Measurements from ENCODE around the gene KLK10. TPM values are rescaled to one million over a fixed set of nuclear protein-coding genes. Genes with fewer than 3 reads are reported as not detected.

Gene KLK10
- total RNA-seq, 4 donors from 2014 or later, result 0.27 to 1.3 TPM; not detected in 2

- in situ Hi-C loops (cut with MboI; ENCODE audit: low pct_ligation_motif_present in 1 of 4, low pct_unique_long_range_greater_than_20kb in 1 of 4, low sequenced_read_pairs in 3 of 4), result no loop called here
- no peak for TF ChIP-seq CTCF (IDR thresholded peaks at IDR 0.05)
- TF ChIP-seq EP300 (IDR thresholded peaks at IDR 0.05; ENCODE audit: low read depth), result no peak
- TF ChIP-seq POLR2AphosphoS5 (IDR thresholded peaks at IDR 0.05), result no peak
- intact Hi-C loops (cut with DNase I; ENCODE audit: low total_unique reads), result no loop called here
- H3K4me3 ChIP-seq, result no peak overlapping the region
- no peak overlapping the region for H3K27ac ChIP-seq
- H3K36me3 ChIP-seq, result no peaks in the 10 kb centered on the region
- DNase-seq, result no peak
- H3K27me3 ChIP-seq, result peaks cover 17% of the 10 kb centered on the region
- no peaks in the 10 kb centered on the region for H3K4me1 ChIP-seq
- H3K9me3 ChIP-seq, result no peaks in the 10 kb centered on the region
Observed at GRCh38 chr19:51055866-51056265, 36.4 kb upstream of the KLK10 start.

GRCh38 chr19:51047031-51047335 is 27.5 kb upstream of the KLK10 start:
- peaks cover 3% of the 10 kb centered on the region for H3K27me3 ChIP-seq
- intact Hi-C loops (cut with DNase I; ENCODE audit: low total_unique reads) (no loop called here), in situ Hi-C loops (cut with MboI; ENCODE audit: low pct_ligation_motif_present in 1 of 4, low pct_unique_long_range_greater_than_20kb in 1 of 4, low sequenced_read_pairs in 3 of 4) (no loop called here)
- H3K36me3 ChIP-seq, result no peaks in the 10 kb centered on the region
- WGBS, 2 donors (ENCODE audit: low coverage in 1 of 2), result 16 to 33% methylated on average over 1 to 4 of the region's 4 CpGs
- no peak overlapping the region for H3K27ac ChIP-seq
- TF ChIP-seq POLR2A (IDR thresholded peaks at IDR 0.05) (no peak), CTCF (IDR thresholded peaks at IDR 0.05) (no peak), EP300 (IDR thresholded peaks at IDR 0.05; ENCODE audit: low read depth) (no peak), POLR2AphosphoS5 (IDR thresholded peaks at IDR 0.05) (no peak)
- no peak for DNase-seq
- H3K4me3 ChIP-seq, result no peak overlapping the region
- no peaks in the 10 kb centered on the region for H3K9me3 ChIP-seq
- no peaks in the 10 kb centered on the region for H3K4me1 ChIP-seq

- TF ChIP-seq POLR2AphosphoS5 (IDR thresholded peaks at IDR 0.05) (no peak), CTCF (IDR thresholded peaks at IDR 0.05) (no peak)
- Histone ChIP-seq H3K36me3 (no peaks in the 10 kb centered on the region), H3K4me1 (no peaks in the 10 kb centered on the region), H3K9me3 (no peaks in the 10 kb centered on the region), H3K4me3 (no peak overlapping the region), H3K27ac (no peak overlapping the region), H3K27me3 (peaks cover 3% of the 10 kb centered on the region)
- no peak for DNase-seq
- WGBS, 2 donors (ENCODE audit: low coverage in 1 of 2), result 83 to 84% methylated on average over 3 to 11 of the region's 11 CpGs
- intact Hi-C loops (cut with DNase I; ENCODE audit: low total_unique reads) (no loop called here), in situ Hi-C loops (cut with MboI; ENCODE audit: low pct_ligation_motif_present in 1 of 4, low pct_unique_long_range_greater_than_20kb in 1 of 4, low sequenced_read_pairs in 3 of 4) (no loop called here)
Observed at GRCh38 chr19:51044327-51044726, 24.8 kb upstream of the KLK10 start.

GRCh38 chr19:51043497-51043896 is 24.0 kb upstream of the KLK10 start:
- H3K9me3 ChIP-seq, result no peaks in the 10 kb centered on the region
- no peak overlapping the region for H3K4me3 ChIP-seq
- no peak for DNase-seq
- H3K36me3 ChIP-seq, result no peaks in the 10 kb centered on the region
- no peak for TF ChIP-seq CTCF (IDR thresholded peaks at IDR 0.05)
- H3K27me3 ChIP-seq, result peaks cover 3% of the 10 kb centered on the region
- WGBS, 2 donors (ENCODE audit: low coverage in 1 of 2), result 67 to 83% methylated on average over 1 to 9 of the region's 9 CpGs
- in situ Hi-C loops (cut with MboI; ENCODE audit: low pct_ligation_motif_present in 1 of 4, low pct_unique_long_range_greater_than_20kb in 1 of 4, low sequenced_read_pairs in 3 of 4), result no loop called here
- H3K4me1 ChIP-seq, result no peaks in the 10 kb centered on the region
- intact Hi-C loops (cut with DNase I; ENCODE audit: low total_unique reads), result no loop called here
- H3K27ac ChIP-seq, result no peak overlapping the region
